HG03520 (cell line): ENCODE results near the gene PSG7.
"Not testable (repeated sequence)": the region's sequence is repeated elsewhere in the genome, so short reads cannot be mapped to it uniquely, and the experiment has no call there.

Source experiments
- ATAC-seq: cut with Tn5 transposase; IDR thresholded peaks from one replicate; pipeline ENCODE4 v1.9.1; 2021; ENCODE audit warnings: mild to moderate bottlenecking, moderate library complexity; ENCODE audit not compliant: unreplicated experiment

PSG7 gene

GRCh38 chr19:42937107-42937506 lies at the start of gene PSG7:
TSS of gene PSG7 (minus strand) at chr19:42937207. CDS start at chr19:42937076, 131 bp downstream.
- ATAC-seq, result not testable (repeated sequence)

GRCh38 chr19:42985588-42985987 lies 48.6 kb upstream of the PSG7 start:
- no peak for ATAC-seq

GRCh38 chr19:42982111-42982510 lies 45.1 kb upstream of the PSG7 start:
- ATAC-seq, result not testable (repeated sequence)

- ATAC-seq, result not testable (repeated sequence)
Observed at GRCh38 chr19:42971451-42971850, 34.4 kb upstream of the PSG7 start.

- no peak for ATAC-seq
Observed at GRCh38 chr19:42965176-42965575, 28.2 kb upstream of the PSG7 start.

GRCh38 chr19:42961119-42961518 lies 24.1 kb upstream of the PSG7 start:
- no peak for ATAC-seq

GRCh38 chr19:42952126-42952525 lies 15.1 kb upstream of the PSG7 start:
- ATAC-seq, result not testable (repeated sequence)

GRCh38 chr19:42951476-42951875 lies 14.5 kb upstream of the PSG7 start:
- ATAC-seq, result not testable (repeated sequence)

- no peak for ATAC-seq
Observed at GRCh38 chr19:42942187-42942789, 5.3 kb upstream of the PSG7 start.

- ATAC-seq, result not testable (repeated sequence)
Observed at GRCh38 chr19:42934726-42935125, 2.3 kb downstream of the PSG7 start.

GRCh38 chr19:42934183-42934582 lies 2.8 kb downstream of the PSG7 start:
- ATAC-seq, result not testable (repeated sequence)

GRCh38 chr19:42933412-42933811 lies 3.6 kb downstream of the PSG7 start:
- not testable (repeated sequence) for ATAC-seq

- not testable (repeated sequence) for ATAC-seq
Observed at GRCh38 chr19:42932485-42933101, 4.4 kb downstream of the PSG7 start.

GRCh38 chr19:42930214-42930613 lies 6.8 kb downstream of the PSG7 start:
- not testable (repeated sequence) for ATAC-seq

GRCh38 chr19:42928896-42929295 lies 8.1 kb downstream of the PSG7 start:
- no peak for ATAC-seq

- no peak for ATAC-seq
Observed at GRCh38 chr19:42926781-42927180, 10.2 kb downstream of the PSG7 start.

- not testable (repeated sequence) for ATAC-seq
Observed at GRCh38 chr19:42923106-42923505, 13.9 kb downstream of the PSG7 start.

GRCh38 chr19:42920971-42921370 lies 16.0 kb downstream of the PSG7 start:
- not testable (repeated sequence) for ATAC-seq

GRCh38 chr19:42919757-42920079 lies 17.3 kb downstream of the PSG7 start:
- ATAC-seq, result no peak

- ATAC-seq, result not testable (repeated sequence)
Observed at GRCh38 chr19:42919070-42919756, 17.8 kb downstream of the PSG7 start.

GRCh38 chr19:42918377-42919069 lies 18.5 kb downstream of the PSG7 start:
- ATAC-seq, result not testable (repeated sequence)
